Measurements from ENCODE around the gene SCCPDH. TPM values are rescaled to one million over a fixed set of nuclear protein-coding genes. Genes with fewer than 3 reads are reported as not detected.

Gene SCCPDH
- total RNA-seq, 4 donors from 2014 or later = 13.3 to 23.3 (median 17.0) TPM

DNA sequence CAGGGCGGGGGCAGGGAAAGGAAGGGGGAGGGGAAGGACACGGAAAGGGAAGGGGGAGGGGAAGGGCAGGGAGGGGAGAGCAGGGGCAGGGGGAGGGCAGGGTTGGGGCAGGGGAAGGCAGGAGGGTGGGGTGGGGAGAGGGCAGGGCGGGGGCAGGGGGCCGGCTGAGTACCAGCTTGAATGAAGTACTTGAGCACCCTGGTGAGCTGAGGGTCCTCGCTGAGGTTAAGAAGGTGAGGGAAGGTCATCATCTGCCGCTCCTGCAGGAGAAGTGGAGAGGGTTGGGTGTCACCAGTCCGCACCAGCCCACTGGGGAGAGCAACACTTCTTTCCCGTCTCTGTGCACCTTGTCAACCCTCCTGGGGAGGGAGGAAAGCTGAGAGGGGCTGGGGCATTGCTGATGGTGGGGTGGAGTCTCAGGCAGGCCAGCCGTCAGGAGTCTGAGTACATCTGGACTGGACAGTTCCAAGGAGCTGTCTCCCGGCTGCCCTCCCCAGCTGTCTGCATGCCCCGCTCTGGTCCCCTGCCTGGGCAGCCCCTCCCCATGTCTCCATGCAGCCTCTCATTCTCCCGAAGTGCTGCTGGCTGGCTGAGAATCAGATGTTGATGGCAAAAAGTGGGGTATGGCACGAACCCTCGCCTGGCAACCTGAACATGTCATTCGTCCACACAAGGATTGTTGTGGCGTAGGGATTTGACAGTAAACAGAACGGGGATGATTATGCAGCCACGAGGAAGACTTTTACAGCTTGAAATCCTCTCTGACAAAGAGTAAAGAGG lies 70.0 kb downstream of the SCCPDH start:
- no peak for TF ChIP-seq POLR2A (IDR thresholded peaks at IDR 0.05)
- TF ChIP-seq, protein P1, sequence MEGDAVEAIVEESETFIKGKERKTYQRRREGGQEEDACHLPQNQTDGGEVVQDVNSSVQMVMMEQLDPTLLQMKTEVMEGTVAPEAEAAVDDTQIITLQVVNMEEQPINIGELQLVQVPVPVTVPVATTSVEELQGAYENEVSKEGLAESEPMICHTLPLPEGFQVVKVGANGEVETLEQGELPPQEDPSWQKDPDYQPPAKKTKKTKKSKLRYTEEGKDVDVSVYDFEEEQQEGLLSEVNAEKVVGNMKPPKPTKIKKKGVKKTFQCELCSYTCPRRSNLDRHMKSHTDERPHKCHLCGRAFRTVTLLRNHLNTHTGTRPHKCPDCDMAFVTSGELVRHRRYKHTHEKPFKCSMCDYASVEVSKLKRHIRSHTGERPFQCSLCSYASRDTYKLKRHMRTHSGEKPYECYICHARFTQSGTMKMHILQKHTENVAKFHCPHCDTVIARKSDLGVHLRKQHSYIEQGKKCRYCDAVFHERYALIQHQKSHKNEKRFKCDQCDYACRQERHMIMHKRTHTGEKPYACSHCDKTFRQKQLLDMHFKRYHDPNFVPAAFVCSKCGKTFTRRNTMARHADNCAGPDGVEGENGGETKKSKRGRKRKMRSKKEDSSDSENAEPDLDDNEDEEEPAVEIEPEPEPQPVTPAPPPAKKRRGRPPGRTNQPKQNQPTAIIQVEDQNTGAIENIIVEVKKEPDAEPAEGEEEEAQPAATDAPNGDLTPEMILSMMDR (IDR thresholded peaks at IDR 0.05) = no peak
- intact Hi-C loops (cut with DNase I; ENCODE audit: low total_unique reads) = no loop called here
- H3K4me3 ChIP-seq (ENCODE audit: low read depth, poor library complexity, severe bottlenecking) = no peak overlapping the region
- no peak for DNase-seq (ENCODE audit: low spot score in 2 of 2)
- 31 to 42% methylated on average over 16 of the region's 18 CpGs for WGBS, 2 donors

DNA sequence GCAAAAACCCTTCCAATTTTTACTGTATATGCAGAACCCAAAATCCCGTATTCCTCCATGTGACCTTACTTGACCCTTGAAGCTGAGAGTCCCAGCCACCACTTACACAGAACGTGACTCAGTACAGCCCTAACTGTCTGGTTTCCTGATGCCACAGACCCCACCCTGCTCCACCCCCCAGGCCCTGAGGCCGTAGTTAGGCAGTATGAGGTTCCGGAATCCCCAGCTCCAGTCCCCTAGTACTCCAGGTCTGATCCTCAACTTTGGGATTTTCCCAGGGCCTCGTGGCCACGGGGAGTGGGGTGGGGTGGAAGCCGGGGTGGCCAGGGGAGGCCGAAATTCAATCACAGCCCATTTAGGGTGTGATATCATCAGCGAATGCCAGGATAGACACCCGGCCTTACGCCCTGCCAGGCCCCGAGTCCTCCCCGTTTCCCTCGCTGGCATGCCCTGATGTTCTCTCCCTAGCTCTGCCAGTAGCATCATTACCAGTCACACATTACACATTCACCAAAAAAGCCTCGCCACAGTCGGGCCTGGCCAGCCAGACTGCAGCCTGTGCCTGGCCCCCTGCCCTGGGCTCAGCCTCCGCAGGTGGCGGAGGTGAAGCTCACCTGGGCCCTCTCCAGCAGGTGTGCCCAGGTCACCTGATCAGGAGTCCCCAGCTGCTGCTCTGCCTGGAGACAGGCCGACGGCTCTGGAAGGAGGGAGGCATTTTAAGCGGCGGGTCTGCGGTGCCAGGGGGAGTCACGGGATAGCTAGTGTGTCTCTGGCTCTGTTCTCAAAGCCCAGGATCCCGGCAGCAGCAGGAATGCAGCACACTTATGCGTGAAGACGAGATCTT lies 70.8 kb downstream of the SCCPDH start:
- DNase-seq (ENCODE audit: low spot score in 2 of 2) = peak in 1 of 2 donors; percentile 82
- H3K4me3 ChIP-seq (ENCODE audit: low read depth, poor library complexity, severe bottlenecking) = no peak overlapping the region
- intact Hi-C loops (cut with DNase I; ENCODE audit: low total_unique reads) = no loop called here
- WGBS, 2 donors = 36 to 52% methylated on average over 27 of the region's 27 CpGs
- TF ChIP-seq, protein P1 (IDR thresholded peaks at IDR 0.05) = no peak
- no peak for TF ChIP-seq POLR2A (IDR thresholded peaks at IDR 0.05)

DNA sequence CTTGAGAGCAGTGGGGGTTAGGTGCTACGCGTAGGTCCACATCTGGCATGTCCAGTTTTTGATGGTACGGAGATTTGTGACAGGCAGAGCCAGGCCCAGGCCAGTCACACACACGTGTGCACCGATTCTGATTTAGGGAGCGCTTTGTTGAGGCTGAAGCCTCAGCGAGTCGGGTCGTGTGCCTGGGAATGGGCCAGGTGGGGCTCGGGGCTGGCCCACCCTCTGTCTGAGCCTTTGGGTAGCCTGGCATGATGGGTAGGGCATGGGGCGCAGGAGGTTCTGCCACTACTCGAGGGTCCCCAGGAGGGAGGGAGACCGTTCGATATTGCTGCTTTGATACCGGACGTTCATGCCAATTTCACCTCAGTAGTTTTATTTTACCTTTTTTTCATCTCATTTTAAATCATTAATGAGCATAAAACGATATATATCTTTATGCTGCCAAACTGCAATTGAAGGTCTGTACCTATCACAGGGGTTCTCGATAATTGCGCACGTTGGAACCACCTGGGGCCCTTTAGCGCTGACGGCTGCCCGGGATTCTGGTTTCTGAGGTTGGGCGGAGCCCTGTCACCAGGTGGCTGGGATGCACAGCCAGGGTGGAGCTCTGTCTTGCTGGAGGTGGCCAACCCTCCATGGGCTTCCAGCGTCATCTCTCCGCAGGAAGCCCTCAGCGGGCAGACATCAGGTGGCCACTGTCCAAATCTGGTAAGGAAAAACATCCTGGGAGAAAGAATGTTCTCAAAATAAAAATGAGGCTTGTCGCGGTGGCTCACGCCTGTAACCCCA lies 71.9 kb downstream of the SCCPDH start:
- 49 to 58% methylated on average over 30 of the region's 30 CpGs for WGBS, 2 donors
- TF ChIP-seq, protein P1 (IDR thresholded peaks at IDR 0.05) = no peak
- no peak for TF ChIP-seq POLR2A (IDR thresholded peaks at IDR 0.05)
- intact Hi-C loops (cut with DNase I; ENCODE audit: low total_unique reads) = no loop called here
- no peak overlapping the region for H3K4me3 ChIP-seq (ENCODE audit: low read depth, poor library complexity, severe bottlenecking)
- DNase-seq (ENCODE audit: low spot score in 2 of 2) = peak in 1 of 2 donors; percentile 68

DNA sequence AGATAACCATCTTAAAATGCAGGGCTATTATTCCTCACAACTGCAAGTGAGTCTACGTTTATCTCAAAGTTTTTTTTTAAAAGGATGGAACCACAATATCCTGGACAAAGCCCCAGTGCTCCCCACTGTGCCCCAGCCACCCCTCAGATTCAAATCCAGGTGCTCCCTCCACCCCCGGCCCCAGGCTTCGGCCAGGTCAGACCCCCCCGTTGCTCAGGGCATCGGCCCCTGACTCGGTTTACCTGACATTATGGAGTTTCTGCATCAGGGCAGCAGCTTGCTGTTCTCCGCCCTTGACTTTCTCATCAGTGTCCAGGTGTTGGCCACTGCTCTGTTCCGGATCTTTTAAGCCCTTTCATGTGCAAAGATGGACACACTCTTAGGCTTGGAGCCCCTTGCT lies 72.9 kb downstream of the SCCPDH start:
- DNase-seq (ENCODE audit: low spot score in 2 of 2) = peak in 1 of 2 donors; percentile 81
- TF ChIP-seq, protein P1 (IDR thresholded peaks at IDR 0.05) = no peak
- TF ChIP-seq POLR2A (IDR thresholded peaks at IDR 0.05) = no peak
- intact Hi-C loops (cut with DNase I; ENCODE audit: low total_unique reads) = no loop called here
- WGBS, 2 donors = 80 to 84% methylated on average over 8 of the region's 8 CpGs
- H3K4me3 ChIP-seq (ENCODE audit: low read depth, poor library complexity, severe bottlenecking) = no peak overlapping the region

DNA sequence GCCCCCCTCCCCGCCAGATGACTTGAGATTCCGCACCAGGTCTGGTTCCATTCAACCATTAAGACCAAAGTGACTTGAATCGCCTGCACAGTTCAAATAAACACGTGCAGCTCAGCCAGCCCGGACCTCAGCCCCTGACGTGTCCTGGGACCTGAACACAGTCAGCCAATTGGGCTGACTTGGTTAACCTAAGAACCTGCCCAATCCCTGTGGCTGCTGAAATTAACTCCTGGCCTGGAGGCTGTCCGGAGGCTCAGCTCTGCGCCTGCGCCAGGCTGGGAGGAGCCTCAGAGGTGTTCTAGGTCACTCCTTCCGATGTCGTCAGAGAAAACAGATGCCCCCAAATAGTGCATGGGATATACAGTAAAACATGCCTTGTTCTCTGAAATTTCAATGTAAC lies 73.4 kb downstream of the SCCPDH start:
- intact Hi-C loops (cut with DNase I; ENCODE audit: low total_unique reads) = no loop called here
- H3K4me3 ChIP-seq (ENCODE audit: low read depth, poor library complexity, severe bottlenecking) = no peak overlapping the region
- TF ChIP-seq, protein P1 (IDR thresholded peaks at IDR 0.05) = no peak
- no peak for TF ChIP-seq POLR2A (IDR thresholded peaks at IDR 0.05)
- WGBS, 2 donors = 85 to 93% methylated on average over 9 to 11 of the region's 11 CpGs
- DNase-seq (ENCODE audit: low spot score in 2 of 2) = peak in 1 of 2 donors; percentile 59

Measured in lower leg skin (tissue), 4 donors.